Testis (tissue), 3 donors: Measurements from ENCODE around the gene LYSMD4. TPM values are rescaled to one million over a fixed set of nuclear protein-coding genes. Genes with fewer than 3 reads are reported as not detected.

Experiments used
- DNase-seq: peaks from one replicate; pipeline ENCODE4 v3.0.0-alpha.2; 2019
- H3K27ac ChIP-seq, 2 donors: fragments of 200-600 bp; sonication (generic); one replicate each; pipeline ENCODE4 v1.5.1; 2019
- H3K27me3 ChIP-seq: fragments of 200-600 bp; sonication (generic); one replicate; pipeline ENCODE4 v1.5.1; 2019
- H3K36me3 ChIP-seq: fragments of 200-600 bp; sonication (generic); one replicate; pipeline ENCODE4 v1.5.1; 2017; ENCODE audit warnings: low read depth; ENCODE audit errors: missing control alignments
- H3K4me1 ChIP-seq: fragments of 200-600 bp; sonication (generic); one replicate; pipeline ENCODE4 v1.5.1; 2019
- H3K4me3 ChIP-seq, 2 donors: fragments of 200-600 bp; sonication (generic); one replicate each; pipeline ENCODE4 v1.5.1; 2017 to 2019
- H3K9me3 ChIP-seq: fragments of 200-600 bp; sonication (generic); one replicate; pipeline ENCODE4 v1.5.1; 2017
- CTCF ChIP-seq, 3 experiments: fragments of 450-650 bp in 2 of 3; fragments of 200-600 bp in 1 of 3; sonication (generic) in 1 of 3; IDR thresholded peaks; one replicate each; pipeline ENCODE4 v1.5.1; 2016 to 2019; ENCODE audit warnings: antibody characterized with exemption in 3 of 3, mild to moderate bottlenecking in 2 of 3, moderate library complexity in 1 of 3
- POLR2A ChIP-seq: fragments of 450-650 bp; IDR thresholded peaks from one replicate; pipeline ENCODE4 v1.6.1; 2017; ENCODE audit warnings: antibody characterized with exemption, mild to moderate bottlenecking, moderate library complexity
- WGBS, 2 donors: methylation state at CpG; one replicate each; pipeline ENCODE4 v1.1.5; 2018; 5-methylcytosine and 5-hydroxymethylcytosine counted together
- intact Hi-C: fragments of 100-400 bp; cut with DNase I; formaldehyde crosslinking; loops from one replicate; pipeline ENCODE4 v1.15.1; 2023; ENCODE audit warnings: low total_unique reads
- polyA plus RNA-seq: library from polyadenylated mRNA; stranded (reverse); fragments of 350-450 nt; fragmentation: Illumina TruSeq; extraction: RNeasy Lipid Tissue Mini Kit (QIAGEN cat#74804); gene quantifications from one replicate; pipeline ENCODE4 v1.2.3, GENCODE V29; 2014; ENCODE audit warnings: low read depth, low replicate concordance; ENCODE audit not compliant: insufficient read depth
- total RNA-seq, 2 donors: library from RNA; depleted of rRNA; stranded (reverse); fragments of >200 nt; gene quantifications; one replicate each; pipeline ENCODE4 v1.2.3, GENCODE V29; 2016

Gene LYSMD4
- total and polyA plus RNA-seq, 3 donors from 2014 or later, result 13.2 to 27.1 (median 23.6) TPM

DNA sequence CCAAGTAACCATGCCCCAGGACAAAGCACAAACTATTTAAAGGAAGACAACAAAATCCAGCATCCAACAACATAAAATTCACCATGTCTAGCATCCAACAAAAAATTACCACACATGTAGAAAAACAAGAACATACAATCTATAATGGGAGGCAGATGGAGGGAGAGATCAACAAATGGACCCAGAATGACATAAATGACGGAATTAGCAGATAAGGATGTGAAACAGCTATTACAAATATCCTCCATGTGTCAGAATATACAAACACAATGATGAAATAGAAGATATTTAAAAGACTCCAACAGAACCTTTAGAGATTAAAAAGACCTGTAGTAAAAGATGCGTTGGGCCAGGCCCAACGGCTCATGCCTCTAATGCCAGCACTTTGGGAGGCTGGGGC, 10.8 kb downstream of the LYSMD4 start:
- no peak overlapping the region for H3K4me3 ChIP-seq
- H3K27me3 ChIP-seq, result no peaks in the 10 kb centered on the region
- WGBS, 2 donors, result 95 to 97% methylated on average over 3 of the region's 3 CpGs
- no peaks in the 10 kb centered on the region for H3K9me3 ChIP-seq
- H3K27ac ChIP-seq, result no peak overlapping the region
- no peak for TF ChIP-seq CTCF (IDR thresholded peaks at IDR 0.05)
- no peak for TF ChIP-seq POLR2A
- no peak for DNase-seq
- no peaks in the 10 kb centered on the region for H3K4me1 ChIP-seq
- H3K36me3 ChIP-seq, result no peaks in the 10 kb centered on the region
- intact Hi-C loops, result no loop called here

GRCh38 chr15:99721896-99722295, 11.3 kb downstream of the LYSMD4 start:
- no peaks in the 10 kb centered on the region for H3K27me3 ChIP-seq
- no peak for DNase-seq
- no peak overlapping the region for H3K27ac ChIP-seq
- no peaks in the 10 kb centered on the region for H3K9me3 ChIP-seq
- intact Hi-C loops, result no loop called here
- 90 to 91% methylated on average over 4 of the region's 4 CpGs for WGBS, 2 donors
- no peak overlapping the region for H3K4me3 ChIP-seq
- H3K36me3 ChIP-seq, result no peaks in the 10 kb centered on the region
- TF ChIP-seq POLR2A (no peak), CTCF (IDR thresholded peaks at IDR 0.05) (no peak)
- no peaks in the 10 kb centered on the region for H3K4me1 ChIP-seq

DNA sequence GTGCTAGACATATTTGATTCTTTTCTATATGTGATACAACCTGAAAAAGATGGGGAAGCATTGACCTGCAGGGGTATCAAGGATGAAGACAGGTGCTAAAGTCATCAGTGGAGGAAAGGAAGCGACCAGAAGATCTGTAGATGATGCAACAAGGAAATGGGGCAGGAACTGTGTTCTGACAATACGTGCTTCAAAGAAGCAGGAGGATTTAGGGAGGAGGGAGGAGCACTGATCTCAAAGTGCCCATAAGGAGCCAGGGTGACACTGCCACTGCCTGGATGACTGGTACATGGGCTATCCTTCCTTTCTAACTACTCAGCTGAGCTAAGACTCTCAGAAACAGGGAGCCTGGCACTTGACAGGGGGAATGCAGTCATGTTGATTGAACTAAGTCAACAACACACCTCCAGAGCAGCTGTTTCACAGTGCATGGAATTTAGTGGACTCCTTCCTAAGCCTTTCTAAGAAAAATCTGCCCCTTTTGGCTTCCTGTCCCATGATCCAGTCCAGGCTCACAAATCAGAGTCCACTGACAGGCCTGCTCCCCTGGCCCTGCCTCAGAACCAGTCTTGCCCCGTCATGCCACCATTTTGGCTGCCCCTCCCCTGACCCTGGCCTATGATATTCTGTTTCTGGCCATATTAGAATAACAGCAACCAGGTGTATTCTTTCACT, 12.0 kb downstream of the LYSMD4 start:
- intact Hi-C loops, result no loop called here
- Histone ChIP-seq H3K27me3 (no peaks in the 10 kb centered on the region), H3K4me3 (no peak overlapping the region), H3K36me3 (no peaks in the 10 kb centered on the region), H3K4me1 (peaks cover 6% of the 10 kb centered on the region), H3K27ac (no peak overlapping the region), H3K9me3 (no peaks in the 10 kb centered on the region)
- 94 to 95% methylated on average over 3 of the region's 3 CpGs for WGBS, 2 donors
- TF ChIP-seq POLR2A (no peak), CTCF (IDR thresholded peaks at IDR 0.05) (no peak)
- no peak for DNase-seq

DNA sequence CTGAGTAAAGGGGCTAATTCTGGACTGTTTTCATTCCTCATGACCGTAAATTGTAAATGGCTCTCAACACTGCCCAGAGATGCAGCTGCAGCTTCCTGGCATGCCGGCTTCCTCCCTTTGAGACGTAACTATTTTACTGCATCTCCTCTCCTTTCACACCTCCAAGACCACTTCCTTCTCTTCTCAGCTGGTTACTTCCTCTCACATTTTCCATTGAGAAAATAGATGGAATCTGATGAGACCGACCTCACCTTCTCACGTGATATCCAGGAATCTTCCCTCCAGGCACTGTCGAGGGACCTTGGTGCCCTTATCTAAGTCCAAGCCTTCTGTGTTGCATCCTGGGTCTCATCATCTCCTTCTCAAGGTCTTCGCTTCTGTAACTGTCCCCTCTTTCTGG, 12.7 kb downstream of the LYSMD4 start:
- DNase-seq, result no peak
- Histone ChIP-seq H3K27ac (no peak overlapping the region), H3K27me3 (no peaks in the 10 kb centered on the region), H3K36me3 (no peaks in the 10 kb centered on the region), H3K4me3 (no peak overlapping the region), H3K9me3 (no peaks in the 10 kb centered on the region), H3K4me1 (peaks cover 7% of the 10 kb centered on the region)
- WGBS, 2 donors, result 82 to 86% methylated on average over 7 of the region's 7 CpGs
- TF ChIP-seq POLR2A (no peak), CTCF (IDR thresholded peaks at IDR 0.05) (no peak)
- intact Hi-C loops, result no loop called here

DNA sequence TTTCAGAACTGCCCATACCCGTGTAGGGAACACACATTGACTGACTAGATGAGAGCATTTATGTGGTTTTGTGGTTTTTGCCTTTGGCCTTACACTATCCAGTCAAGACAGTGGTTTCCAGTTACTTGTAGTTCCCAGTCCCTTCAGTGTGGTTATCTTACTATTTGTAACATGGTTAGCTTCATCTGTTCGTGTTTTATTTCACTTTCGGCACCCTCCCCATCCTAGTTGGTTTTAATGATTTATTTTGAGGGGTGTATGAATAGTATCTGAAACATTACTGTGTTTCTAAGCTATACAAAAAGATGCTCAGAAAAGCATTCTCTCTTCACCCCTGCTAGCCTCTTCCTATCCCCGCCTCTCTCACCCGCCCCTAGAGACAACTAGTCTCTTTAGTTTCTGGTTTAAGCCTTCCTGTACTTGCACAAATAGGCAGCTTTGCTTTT, 14.1 kb downstream of the LYSMD4 start:
- intact Hi-C loops, result no loop called here
- Histone ChIP-seq H3K36me3 (no peaks in the 10 kb centered on the region), H3K4me1 (peaks cover 7% of the 10 kb centered on the region), H3K27ac (no peak overlapping the region), H3K4me3 (no peak overlapping the region), H3K9me3 (no peaks in the 10 kb centered on the region), H3K27me3 (no peaks in the 10 kb centered on the region)
- TF ChIP-seq POLR2A, result no peak
- 85 to 87% methylated on average over 5 of the region's 5 CpGs for WGBS, 2 donors
- no peak for DNase-seq
